HG03521 (cell line): ENCODE measurements around the gene LDLRAD2.
"Not testable (repeated sequence)": the region's sequence is repeated elsewhere in the genome, so short reads cannot be mapped to it uniquely, and the experiment has no call there.

Experiments used
- ATAC-seq: cut with Tn5 transposase; IDR thresholded peaks from one replicate; pipeline ENCODE4 v1.9.1; 2021; ENCODE audit warnings: mild to moderate bottlenecking, moderate library complexity; ENCODE audit not compliant: unreplicated experiment

LDLRAD2 gene, protein sequence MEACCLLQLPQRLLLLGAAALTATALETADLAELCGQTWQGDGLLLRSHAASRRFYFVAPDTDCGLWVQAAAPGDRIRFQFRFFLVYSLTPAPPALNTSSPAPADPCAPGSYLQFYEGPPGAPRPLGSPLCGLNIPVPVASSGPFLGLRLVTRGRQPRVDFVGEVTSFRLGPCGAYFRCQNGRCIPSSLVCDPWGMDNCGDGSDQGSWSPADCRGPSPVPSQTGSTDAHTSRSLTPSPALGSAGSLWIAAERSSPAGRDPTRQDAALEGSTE

DNA sequence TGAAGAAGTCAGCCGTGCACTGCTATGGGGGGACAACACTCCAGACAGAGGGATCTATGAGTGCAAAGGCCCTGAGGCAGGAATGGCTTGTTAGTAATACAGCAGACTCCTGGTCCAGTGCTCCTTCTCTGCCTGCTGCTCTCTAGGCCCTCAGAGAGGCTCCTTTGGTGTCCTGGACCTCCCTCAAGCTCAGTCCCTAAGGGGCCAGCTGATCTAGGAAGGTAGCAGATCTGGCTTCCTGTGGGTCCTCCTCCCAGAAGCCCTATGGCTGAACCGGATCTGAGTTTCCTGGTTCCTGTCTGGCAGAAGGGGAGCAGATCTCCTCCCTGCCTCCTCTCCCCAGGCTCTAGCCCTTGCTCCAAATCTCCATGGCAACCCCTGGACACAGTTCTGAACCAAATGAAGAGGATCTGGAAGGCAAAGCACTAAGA is at the start of gene LDLRAD2:
TSS of gene LDLRAD2 (plus strand) at position 391 of the 431 bp plus-strand sequence. CDS start 187 bp downstream, outside the sequence.
- no peak for ATAC-seq

DNA sequence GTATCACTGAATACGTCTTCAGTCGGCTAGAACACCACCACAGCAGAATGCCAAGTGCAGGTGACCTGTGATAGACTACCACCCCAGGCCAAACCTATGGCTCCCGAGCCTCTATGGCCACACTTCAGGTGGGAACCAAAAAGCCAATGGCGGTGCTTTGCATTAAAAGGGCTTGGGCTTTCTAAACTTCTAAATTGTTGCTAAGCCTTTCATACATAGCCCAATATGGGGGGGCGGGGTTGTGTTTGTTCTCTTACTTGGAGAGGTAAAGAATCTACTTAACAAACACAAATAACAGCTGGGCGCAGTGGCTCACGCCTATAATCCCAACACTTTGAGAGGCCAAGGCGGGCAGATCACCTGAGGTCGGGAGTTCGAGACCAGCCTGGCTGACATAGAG is 48.8 kb upstream of the LDLRAD2 start:
- ATAC-seq, result no peak

DNA sequence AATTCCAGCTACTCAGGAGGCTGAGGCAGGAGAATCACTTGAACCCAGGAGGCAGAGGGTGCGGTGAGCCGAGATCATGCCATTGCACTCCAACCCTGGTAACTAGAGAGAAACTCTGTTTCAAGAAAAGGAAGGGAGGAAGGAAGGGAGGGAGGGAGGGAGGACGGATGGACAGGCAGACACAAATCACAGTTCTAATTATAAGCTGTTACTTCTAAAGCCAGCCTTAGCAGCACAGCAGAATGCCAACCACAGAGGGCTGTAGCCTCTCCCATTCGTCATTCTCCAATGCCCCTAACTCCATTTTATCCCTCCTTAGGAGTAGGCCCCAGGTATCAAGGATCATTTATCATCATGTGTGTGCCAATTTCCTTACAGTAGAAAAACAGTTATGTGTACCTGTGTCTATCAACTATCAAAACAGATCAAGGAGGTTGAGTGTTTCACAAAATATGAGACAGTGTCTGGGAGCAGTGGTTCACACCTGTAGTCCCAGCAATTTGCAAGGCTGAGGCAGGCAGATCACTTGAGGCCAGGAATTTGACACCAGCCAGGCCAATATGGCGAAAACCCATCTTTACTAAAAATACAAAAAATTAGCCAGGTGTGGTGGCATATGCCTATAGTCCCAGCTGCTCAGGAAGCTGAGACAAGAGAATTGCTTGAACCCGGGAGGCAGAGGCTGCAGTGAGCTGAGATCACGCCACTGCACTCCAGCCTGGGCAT is 48.2 kb upstream of the LDLRAD2 start:
- ATAC-seq, result no peak

DNA sequence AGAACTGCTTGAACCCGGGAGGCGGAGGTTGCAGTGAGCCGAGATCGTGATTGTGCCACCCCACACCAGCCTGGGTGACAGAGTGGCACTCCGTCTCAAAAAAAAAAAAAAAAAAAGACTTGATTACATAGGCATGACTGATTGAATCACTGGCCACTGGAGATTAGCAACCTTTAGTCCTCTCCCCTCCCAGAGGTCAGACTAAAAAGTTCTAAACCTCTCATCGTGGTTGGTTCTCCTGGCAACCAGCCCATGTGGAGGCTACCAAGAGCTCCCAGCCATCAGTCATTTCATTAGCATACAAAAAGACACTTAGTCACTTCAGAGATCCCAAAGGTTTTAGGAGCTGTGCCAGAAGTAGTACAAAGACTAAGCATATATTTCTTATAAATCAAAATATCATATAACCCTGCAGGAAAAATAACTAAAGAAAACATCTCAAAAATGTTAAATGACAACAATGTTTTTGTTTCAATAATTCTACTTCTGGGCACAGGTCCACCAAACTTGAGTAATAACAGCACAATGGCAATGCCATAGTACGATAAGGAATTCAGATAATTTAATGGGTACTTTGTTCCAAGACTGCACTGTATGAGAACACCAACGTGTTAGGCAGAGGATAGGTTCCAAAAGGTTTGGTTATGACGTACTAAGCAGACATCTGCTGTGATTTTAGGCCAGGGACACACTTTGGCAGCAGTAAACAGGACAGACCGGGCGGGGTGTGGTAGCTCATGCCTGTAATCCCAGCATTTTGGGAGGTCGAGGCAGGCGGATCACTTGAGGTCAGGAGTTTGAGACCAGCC is 47.2 kb upstream of the LDLRAD2 start:
- no peak for ATAC-seq

DNA sequence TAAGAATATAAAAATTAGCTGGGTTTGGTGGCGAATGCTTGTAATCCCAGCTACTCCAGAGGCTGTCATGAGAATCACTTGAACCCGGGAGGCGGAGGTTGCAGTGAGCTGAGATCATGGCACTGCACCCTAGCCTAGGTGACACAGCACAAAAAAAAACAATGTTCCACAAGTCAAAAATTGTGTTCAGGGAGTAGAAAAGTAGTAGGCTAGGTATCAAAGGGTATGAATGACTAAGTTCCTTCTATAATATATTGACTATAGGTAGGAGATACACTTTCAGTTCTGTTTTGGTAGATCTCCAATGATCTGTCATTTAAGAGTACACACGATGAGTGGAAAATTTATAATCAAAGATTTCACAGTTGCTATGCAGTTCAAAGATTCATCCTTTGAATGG is 45.9 kb upstream of the LDLRAD2 start:
- no peak for ATAC-seq

DNA sequence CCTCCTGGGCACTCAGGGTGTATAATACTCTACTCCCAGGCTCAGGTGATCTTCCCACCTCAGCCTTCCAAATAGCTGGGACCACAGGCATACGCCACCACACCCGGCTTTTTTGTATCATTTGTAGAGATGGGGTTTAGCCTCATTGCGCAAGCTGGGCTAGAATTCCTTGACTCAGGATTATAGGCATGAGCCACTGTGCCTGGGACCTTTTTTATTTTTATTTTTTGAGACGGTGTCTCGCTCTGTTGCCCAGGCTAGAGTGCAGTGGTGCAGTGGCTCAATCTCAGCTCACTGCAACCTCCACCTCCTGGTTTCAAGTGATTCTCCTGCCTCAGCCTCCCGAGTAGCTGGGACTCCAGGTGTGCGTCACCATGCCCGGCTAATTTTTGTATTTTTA is 45.0 kb upstream of the LDLRAD2 start:
- ATAC-seq, result not testable (repeated sequence)

DNA sequence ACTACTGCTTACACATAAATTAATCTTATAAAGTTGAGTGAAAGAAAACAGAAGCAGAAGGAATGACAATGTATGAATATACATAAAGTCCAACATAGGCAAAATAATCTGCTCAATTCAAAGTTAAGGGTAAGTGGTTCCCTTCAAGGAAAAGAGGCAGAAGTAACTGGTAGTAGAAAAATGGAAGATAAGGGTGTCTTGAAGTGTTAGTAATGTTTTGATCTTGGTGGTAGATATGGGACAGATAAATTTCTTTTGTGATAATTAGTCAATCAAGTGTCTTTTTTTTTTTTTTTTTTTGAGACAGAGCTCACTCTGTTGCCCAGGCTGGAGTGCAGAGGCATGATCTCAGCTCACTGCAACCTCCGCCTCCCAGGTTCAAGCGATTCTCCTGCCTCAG is 41.9 kb upstream of the LDLRAD2 start:
- ATAC-seq, result no peak

DNA sequence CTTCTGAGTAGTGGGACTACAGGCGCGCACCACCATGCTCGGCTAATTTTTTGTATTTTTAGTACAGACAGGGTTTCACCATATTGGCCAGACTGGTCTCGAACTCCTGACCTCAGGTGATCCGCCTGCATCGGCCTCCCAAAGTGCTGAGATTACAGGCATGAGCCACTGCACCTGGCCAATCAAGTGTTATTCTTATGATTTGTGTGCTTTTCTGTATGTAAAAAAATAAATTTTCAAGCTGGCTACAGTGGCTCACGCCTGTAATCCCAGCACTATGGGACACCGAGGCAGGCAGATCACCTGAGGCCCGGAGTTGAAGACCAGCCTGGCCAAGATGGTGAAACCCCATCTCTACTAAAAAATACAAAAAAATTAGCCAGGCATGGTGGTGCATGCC is 41.5 kb upstream of the LDLRAD2 start:
- not testable (repeated sequence) for ATAC-seq

DNA sequence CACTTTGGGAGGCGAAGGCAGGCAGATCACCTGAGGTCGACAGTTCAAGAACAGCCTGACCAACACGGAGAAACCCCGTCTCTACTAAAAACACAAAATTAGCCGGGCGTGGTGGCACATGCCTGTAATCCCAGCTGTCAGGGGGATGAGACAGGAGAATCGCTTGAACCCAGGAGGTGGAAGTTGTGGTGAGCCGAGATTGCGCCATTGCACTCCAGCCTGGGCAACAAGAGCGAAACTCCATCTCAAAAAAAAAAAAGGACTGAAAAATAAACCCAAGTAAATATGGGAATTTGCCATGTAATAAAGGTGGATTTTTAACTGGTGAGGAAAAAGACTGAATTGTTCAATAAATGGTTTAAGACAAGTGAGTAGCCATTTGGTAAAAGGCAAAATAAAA is 40.4 kb upstream of the LDLRAD2 start:
- ATAC-seq, result not testable (repeated sequence)

DNA sequence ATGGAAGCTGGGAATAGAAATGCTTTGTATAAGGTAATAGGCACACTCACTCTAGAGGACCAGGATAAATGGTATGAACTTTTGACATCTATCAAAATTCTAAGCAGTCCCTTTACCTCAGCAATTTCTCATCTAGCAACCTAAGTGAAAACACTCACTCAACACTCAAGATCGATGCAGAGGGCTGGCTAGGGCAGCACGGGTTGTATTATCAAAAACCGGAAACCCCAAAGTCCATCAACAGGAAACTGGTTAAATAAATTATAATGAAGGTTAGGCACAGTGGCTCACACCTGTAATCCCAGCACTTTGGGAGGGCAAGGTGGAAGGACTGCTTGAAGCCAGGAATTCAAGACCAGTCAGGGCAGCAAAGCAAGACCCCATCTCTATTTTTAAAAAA is 38.5 kb upstream of the LDLRAD2 start:
- ATAC-seq, result no peak

DNA sequence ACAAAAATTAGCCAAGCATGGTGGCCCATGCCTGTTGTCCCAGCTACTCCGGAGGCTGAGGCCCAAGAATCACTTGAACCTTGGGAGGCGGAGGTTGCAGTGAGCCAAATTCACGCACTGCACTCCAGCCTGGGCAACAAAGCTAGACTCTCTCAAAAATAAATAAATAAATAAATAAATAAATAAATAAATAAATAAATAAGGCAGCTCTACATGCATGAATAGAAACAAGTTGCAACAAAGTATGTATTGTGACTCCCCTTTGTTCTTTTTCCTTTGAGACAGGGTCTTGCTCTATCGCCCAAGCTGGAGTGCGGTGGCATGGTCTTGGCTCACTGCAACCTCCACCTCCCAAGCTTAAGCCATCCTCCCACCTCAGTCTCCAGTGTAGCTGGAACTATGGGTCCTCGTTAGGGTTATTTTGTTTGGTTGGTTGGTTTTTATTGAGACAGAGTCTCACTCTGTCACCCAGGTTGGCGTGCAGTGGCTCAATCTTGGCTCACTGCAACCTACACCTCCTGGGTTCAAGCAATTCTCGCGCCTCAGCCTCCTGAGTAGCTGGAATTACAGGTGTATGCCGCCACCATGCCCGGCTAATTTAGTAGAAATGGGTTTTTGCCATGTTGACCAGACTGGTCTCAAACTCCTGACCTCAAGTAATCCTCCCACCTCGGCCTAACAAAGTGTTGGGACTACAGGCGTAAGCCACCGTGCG is 37.1 kb upstream of the LDLRAD2 start:
- no peak for ATAC-seq

DNA sequence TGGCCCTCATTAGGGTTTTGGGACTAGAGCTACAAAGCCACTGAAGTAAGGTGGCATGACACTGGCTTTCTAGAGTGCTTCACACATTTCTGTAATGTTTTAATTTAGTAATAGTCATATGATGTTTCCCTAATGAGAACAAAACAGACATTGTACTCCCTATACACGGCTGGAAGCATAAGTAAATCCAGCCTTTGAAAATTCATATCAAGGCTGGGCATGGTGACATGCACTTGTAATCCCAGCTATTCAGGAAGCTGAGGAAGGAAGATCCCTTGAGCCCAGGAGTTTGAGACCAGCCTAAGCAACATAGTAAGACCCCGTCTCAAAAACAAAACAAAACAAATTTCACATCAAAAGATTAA is 36.5 kb upstream of the LDLRAD2 start:
- ATAC-seq, result no peak

DNA sequence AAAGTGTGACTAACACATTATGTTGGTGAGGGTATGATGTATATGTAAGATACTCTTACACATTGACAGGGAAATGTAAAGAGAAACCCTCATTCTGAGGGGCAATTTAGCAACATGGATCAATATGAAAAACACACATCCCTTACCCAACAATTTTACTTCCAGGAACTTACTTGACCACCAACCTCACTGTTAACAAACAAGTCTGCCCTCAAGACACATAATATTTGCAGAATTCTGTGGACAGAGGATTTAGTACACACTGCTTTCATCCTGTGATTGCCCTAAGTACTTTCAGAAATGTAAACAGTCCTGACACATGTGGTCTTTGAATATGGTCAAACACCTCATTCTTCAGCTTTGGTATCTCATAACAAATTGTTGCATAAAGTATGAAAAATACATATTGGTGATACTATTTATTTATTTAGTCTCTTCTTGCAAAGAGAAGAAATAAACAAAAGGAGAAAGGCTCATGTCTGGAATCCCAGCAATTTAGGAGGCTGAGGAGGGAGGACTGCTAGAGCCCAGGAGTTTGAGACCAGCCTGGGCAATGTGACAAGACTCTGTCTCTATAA is 36.0 kb upstream of the LDLRAD2 start:
- ATAC-seq, result no peak

DNA sequence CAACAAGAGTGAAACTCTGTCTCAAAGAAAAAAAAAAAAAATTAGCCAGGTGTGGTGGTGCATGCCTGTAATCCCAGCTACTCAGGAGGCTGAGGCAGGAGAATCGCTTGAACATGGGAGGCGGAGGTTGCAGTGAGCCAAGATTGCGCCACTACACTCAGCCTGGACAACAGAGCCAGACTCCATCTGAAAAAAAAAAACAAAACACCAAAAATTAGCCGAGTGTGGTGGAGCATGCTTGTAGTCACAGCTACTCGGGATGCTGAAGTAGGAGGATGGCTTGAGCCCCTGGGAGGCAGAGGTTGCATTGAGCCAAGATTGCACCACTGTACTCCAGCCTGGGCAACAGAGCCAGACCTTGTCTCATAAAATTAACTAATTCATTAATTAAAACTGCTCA is 35.1 kb upstream of the LDLRAD2 start:
- ATAC-seq, result not testable (repeated sequence)

DNA sequence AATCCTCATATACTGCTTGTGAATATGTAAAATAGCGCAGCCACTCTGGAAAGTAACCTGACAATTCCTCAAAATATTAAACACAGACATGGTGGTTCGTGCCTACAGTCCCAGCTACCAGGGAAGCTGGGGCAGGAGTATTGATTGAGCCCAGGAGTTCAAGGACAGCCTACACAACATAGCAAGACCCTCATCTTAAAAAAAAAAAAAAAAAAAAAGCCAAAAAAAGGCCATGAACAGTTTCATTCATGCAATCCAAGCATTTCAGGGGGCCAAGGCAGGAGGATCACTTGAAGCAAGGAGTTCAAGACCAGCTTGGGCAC is 33.7 kb upstream of the LDLRAD2 start:
- ATAC-seq, result no peak

DNA sequence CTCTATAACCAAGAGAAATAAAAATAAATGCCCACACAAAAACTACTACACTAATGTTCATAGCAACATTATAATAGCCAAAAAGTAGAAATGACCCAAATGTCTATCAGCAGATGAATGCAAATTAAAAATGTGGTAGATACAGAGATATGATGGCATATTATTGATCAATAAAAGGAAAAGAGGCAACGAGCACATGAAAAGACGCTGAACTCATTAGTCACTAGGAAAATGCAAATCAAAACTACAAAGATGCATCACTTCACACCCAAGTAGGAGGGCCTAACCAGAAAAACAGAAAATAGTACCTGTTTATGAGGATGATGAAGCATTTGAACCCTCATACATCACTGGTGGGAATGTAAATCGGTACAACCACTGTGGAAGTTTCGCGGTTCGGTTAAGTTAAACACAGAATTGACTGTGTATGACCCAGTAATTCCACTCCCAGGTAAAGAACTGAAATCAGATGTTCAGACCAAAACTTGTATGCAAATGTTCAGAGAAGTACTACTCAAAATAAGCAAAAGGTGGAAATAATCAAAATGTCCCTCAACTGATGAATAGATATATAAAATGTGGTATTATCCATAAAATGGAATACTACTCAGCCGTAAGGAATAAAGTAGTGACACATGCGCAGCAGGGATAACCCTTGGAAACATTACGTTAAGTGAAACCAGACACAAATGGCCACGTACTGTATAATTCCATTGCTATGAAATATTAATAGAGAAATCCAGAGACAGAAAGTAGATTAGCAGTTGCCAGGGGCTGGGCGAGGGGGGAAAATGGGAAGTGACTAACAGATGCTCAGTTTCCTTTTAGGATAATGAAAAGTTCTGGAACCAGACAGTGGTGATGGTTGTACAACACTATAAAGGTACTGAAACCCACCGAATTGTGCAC is 32.2 kb upstream of the LDLRAD2 start:
- ATAC-seq, result no peak

DNA sequence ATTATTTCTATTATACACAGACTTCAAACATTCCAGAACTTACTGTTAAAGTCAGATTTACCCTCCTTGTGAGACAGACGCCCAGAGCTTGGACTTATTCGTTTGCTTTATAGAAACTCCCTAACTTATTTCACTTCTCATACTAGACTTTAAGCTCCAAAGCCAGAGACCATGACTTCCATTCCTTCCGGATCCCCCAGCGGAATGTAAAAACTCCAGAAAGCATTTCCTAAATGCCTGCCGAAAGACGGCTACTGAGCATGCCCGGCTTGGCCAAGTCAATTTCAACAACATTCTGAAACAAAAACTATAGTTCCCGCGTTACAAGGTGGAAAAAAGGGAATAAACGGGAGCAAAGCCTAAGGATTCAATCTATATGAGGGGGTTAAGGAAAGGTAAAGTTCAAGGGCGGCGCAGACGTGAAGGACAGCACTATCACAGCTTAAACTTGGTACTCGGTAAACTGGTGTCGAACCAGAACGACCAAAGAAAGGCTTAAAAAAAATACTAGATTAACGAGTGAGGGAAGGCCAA is 30.2 kb upstream of the LDLRAD2 start:
- peak; percentile 12 for ATAC-seq

DNA sequence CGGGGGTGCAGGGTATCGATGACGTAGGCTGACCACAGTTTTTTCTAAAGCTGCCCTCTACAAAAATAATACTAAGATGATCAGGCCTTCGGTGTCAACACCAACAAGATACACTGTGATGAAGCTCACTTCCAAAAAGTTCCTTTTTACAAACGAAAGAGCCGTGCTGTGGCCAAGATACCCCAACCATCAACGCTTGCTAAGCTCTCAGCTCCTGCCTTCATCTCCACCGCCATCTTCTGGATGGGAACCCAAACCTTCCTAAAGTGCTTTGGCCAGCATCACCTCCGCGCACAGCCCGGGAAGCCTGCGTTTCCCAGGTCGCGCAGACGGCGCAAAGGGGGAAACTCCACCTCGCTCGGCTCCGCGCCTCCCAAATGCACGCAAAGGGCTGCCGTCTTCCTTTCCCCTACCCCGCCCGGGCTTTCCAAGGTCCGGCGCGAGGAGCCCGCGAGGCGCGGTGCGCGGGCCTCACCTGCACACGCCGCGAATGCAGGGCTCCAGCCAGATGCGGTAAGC is 29.7 kb upstream of the LDLRAD2 start:
- peak; percentile 9 for ATAC-seq
